Neural progenitor cell (in vitro differentiated cells): ENCODE data around the gene NME9. TPM values are rescaled to one million over a fixed set of nuclear protein-coding genes. Genes with fewer than 3 reads are reported as not detected.

ENCODE experiments used
- total RNA-seq: library from RNA; depleted of rRNA; stranded (reverse); fragments of >200 nt; gene quantifications from 2 replicates; pipeline ENCODE4 v1.2.3, GENCODE V29; 2015; ENCODE audit warnings: low replicate concordance

The NME9 gene
- total RNA-seq, 1 donor from 2014 or later: 1.1 TPM

Other genes with a start within 250 kb of the NME9 start
- gene DZIP1L, start 214.2 kb downstream of the NME9 start, total RNA-seq: 10.4 and 38.4 TPM in 2 replicates
- not detected in 2 replicates for gene A4GNT, start 197.5 kb downstream of the NME9 start, total RNA-seq
- 20.2 and 32.1 TPM in 2 replicates for gene DBR1, start 154.9 kb downstream of the NME9 start, total RNA-seq
- 61.9 and 80.3 TPM in 2 replicates for gene ARMC8, start 142.6 kb downstream of the NME9 start, total RNA-seq
- 11.2 and 17.2 TPM in 2 replicates for gene MRAS, start 18.7 kb upstream of the NME9 start, total RNA-seq
- gene ESYT3, start 104.8 kb upstream of the NME9 start, total RNA-seq: 0.59 and 1.4 TPM in 2 replicates